Ishikawa (cell line): ENCODE results near the gene FAM204A.

Experiments used
- CEBPB ChIP-seq: IDR thresholded peaks from 2 replicates; pipeline ENCODE4 v1.6.1; 2012
- CREB1 ChIP-seq: IDR thresholded peaks from 2 replicates; pipeline ENCODE4 v1.6.1; 2012; ENCODE audit warnings: low read depth
- EGR1 ChIP-seq: IDR thresholded peaks from 2 replicates; pipeline ENCODE4 v1.6.1; 2012
- EP300 ChIP-seq: IDR thresholded peaks from 2 replicates; pipeline ENCODE4 v1.6.1; 2012; ENCODE audit warnings: borderline replicate concordance
- FOXM1 ChIP-seq: IDR thresholded peaks from 2 replicates; pipeline ENCODE4 v1.6.1; 2012; ENCODE audit warnings: low read depth, borderline replicate concordance
- NFIC ChIP-seq: IDR thresholded peaks from 2 replicates; pipeline ENCODE4 v1.6.1; 2012
- RAD21 ChIP-seq: IDR thresholded peaks from 2 replicates; pipeline ENCODE4 v1.6.1; 2012; ENCODE audit warnings: low read depth
- TAF1 ChIP-seq: IDR thresholded peaks from 2 replicates; pipeline ENCODE4 v1.6.1; 2012; ENCODE audit warnings: low read depth, mild to moderate bottlenecking
- TCF12 ChIP-seq: IDR thresholded peaks from 2 replicates; pipeline ENCODE4 v1.6.1; 2012; ENCODE audit warnings: low read depth
- YY1 ChIP-seq: IDR thresholded peaks from 2 replicates; pipeline ENCODE4 v1.6.1; 2012; ENCODE audit warnings: low read depth
- TF ChIP-seq, protein P1 (sequence below): IDR thresholded peaks from 2 replicates; pipeline ENCODE4 v1.6.1; 2012; ENCODE audit warnings: low read depth, mild to moderate bottlenecking

DNA sequence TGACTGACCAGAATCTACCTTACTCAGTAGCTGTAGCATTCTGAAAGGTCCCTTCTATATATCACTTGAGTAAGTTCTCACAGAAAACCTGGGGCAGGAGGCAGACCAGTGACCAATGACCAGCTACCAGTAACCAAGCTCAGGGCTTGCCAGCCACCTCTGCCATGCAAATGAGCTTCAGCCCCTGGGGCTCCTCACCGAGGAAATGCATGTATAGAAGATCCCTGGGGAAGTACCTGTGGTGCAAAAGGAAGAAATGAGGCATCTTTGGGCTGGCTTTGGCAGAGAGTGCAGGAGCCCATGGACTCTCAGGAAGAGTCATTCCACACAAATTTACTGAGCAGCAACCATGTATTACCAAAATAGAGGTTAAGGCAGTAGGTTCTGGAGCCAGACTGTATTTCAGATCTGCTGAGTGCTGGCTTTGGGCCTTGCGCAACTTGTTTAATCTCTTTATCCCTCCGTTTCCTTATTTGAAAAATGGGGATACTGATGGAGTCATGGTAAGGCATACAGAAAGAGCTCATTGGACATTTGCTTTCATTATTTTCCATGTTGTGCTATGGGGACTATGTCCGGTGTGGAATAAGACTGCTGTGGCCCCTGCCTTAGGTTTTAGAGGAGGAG lies 41.1 kb upstream of the FAM204A start:
- no peak for TF ChIP-seq YY1
- TF ChIP-seq NFIC = no peak
- no peak for TF ChIP-seq CREB1
- no peak for TF ChIP-seq TCF12
- no peak for TF ChIP-seq EP300
- no peak for TF ChIP-seq TAF1
- TF ChIP-seq, protein P1, sequence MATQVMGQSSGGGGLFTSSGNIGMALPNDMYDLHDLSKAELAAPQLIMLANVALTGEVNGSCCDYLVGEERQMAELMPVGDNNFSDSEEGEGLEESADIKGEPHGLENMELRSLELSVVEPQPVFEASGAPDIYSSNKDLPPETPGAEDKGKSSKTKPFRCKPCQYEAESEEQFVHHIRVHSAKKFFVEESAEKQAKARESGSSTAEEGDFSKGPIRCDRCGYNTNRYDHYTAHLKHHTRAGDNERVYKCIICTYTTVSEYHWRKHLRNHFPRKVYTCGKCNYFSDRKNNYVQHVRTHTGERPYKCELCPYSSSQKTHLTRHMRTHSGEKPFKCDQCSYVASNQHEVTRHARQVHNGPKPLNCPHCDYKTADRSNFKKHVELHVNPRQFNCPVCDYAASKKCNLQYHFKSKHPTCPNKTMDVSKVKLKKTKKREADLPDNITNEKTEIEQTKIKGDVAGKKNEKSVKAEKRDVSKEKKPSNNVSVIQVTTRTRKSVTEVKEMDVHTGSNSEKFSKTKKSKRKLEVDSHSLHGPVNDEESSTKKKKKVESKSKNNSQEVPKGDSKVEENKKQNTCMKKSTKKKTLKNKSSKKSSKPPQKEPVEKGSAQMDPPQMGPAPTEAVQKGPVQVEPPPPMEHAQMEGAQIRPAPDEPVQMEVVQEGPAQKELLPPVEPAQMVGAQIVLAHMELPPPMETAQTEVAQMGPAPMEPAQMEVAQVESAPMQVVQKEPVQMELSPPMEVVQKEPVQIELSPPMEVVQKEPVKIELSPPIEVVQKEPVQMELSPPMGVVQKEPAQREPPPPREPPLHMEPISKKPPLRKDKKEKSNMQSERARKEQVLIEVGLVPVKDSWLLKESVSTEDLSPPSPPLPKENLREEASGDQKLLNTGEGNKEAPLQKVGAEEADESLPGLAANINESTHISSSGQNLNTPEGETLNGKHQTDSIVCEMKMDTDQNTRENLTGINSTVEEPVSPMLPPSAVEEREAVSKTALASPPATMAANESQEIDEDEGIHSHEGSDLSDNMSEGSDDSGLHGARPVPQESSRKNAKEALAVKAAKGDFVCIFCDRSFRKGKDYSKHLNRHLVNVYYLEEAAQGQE = no peak
- no peak for TF ChIP-seq FOXM1
- TF ChIP-seq RAD21 = no peak
- TF ChIP-seq EGR1 = no peak
- TF ChIP-seq CEBPB = peak; percentile 22; the same call in 1 of the 2 replicates
